ENCODE data around the gene TMEM18.

DNA sequence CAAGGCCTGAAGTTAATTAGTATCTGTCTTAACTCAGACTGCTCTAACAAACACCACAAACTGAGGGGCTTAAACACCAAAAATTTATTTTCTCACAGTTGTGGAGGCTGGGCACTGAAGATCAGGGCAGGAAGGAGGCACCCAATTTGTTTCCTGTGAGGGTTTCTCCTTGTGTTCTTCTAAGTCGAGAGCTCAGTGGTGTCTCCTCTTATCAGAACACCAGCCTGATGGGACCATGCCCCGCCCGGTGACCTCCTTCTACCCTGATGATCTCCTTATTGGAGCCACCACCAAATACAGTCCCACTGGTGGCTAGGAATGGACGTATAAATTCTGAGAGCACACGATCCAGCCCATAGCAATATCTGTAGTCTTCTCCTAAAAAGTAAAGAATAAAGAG, 20.5 kb downstream of the TMEM18 start:
- TF ChIP-seq, protein P1, sequence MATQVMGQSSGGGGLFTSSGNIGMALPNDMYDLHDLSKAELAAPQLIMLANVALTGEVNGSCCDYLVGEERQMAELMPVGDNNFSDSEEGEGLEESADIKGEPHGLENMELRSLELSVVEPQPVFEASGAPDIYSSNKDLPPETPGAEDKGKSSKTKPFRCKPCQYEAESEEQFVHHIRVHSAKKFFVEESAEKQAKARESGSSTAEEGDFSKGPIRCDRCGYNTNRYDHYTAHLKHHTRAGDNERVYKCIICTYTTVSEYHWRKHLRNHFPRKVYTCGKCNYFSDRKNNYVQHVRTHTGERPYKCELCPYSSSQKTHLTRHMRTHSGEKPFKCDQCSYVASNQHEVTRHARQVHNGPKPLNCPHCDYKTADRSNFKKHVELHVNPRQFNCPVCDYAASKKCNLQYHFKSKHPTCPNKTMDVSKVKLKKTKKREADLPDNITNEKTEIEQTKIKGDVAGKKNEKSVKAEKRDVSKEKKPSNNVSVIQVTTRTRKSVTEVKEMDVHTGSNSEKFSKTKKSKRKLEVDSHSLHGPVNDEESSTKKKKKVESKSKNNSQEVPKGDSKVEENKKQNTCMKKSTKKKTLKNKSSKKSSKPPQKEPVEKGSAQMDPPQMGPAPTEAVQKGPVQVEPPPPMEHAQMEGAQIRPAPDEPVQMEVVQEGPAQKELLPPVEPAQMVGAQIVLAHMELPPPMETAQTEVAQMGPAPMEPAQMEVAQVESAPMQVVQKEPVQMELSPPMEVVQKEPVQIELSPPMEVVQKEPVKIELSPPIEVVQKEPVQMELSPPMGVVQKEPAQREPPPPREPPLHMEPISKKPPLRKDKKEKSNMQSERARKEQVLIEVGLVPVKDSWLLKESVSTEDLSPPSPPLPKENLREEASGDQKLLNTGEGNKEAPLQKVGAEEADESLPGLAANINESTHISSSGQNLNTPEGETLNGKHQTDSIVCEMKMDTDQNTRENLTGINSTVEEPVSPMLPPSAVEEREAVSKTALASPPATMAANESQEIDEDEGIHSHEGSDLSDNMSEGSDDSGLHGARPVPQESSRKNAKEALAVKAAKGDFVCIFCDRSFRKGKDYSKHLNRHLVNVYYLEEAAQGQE (IDR thresholded peaks at IDR 0.05; ENCODE audit: low read depth) = no peak
- no peak for TF ChIP-seq RAD21 (IDR thresholded peaks at IDR 0.05; ENCODE audit: low read depth)

All from Ishikawa (cell line).